ENCODE results near the gene CLEC2A. TPM values are rescaled to one million over a fixed set of nuclear protein-coding genes. Genes with fewer than 3 reads are reported as not detected.
"Not testable (repeated sequence)": the region's sequence is repeated elsewhere in the genome, so short reads cannot be mapped to it uniquely, and the experiment has no call there.

The CLEC2A gene
- polyA plus RNA-seq (2012; ENCODE audit: insufficient read depth, insufficient read length), result not detected

DNA sequence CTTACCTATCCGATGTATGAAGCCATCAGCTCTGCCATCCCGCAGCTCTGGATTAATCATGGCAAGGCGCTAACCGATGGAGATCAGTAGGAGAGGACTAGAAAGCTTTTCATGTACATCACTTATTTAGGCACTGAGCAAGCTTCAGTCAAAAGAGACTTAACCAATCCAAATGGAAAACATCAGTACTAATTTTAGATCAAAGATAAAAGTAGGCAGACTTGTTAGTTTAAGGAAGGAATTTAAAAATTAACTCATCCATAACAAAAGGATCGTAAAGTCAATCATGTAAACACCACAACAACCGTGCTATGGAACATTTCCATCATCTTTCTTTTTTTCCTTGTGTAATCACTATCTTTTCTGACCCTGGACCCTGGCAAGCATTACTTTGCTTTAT lies at the start of gene CLEC2A:
Gene CLEC2A, minus strand, starts transcription at position 101 of the 400 bp plus-strand sequence. Its CDS starts 41 bp downstream, at position 60.
- no peak for DNase-seq (ENCODE audit: low read depth, low spot score)
- no peak within 1 kb of the TSS for H3K4me3 ChIP-seq (ENCODE audit: low read length)

DNA sequence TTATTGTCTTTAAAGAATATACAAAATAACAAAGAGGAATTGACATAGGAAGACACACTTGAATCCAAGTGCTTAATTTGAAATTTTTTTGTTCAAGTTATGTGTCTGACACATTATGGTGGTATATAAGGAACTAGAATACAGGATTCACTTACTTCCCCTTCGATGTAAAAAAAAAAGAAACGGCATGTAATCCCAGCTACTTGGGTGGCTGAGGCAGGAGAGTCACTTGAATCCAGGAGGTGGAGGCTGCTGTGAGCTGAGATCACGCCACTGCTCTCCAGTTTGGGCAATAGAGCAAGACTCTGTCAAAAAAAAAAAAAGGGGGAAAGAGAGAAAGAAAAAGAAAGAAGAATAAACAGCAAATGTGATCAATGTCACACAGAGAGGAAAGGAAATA lies 48.0 kb upstream of the CLEC2A start:
- no peak overlapping the region for H3K4me3 ChIP-seq (ENCODE audit: low read length)
- DNase-seq (ENCODE audit: low read depth, low spot score), result no peak

DNA sequence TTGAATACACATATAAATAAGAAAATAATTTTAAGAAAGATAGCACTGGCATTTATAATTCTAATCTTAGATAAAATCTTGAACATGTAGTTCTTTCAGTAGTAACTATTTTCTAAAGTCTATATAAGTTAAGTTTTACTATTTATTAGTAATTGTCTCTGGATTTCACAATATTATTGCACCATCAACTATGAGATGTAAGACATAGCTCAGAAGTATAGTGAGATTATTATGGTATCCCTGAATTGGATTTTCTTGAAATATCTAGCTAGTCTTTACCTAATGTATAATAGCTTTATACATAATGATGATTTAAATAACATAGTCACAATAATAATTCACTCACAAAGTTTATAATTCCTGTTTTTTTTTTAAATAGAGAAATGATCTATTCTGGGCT lies 45.7 kb upstream of the CLEC2A start:
- DNase-seq (ENCODE audit: low read depth, low spot score), result no peak
- no peak overlapping the region for H3K4me3 ChIP-seq (ENCODE audit: low read length)

GRCh38 chr12:9976626-9977025 lies 44.5 kb upstream of the CLEC2A start:
- not testable (repeated sequence) for H3K4me3 ChIP-seq (ENCODE audit: low read length); DNase-seq (ENCODE audit: low read depth, low spot score)

DNA sequence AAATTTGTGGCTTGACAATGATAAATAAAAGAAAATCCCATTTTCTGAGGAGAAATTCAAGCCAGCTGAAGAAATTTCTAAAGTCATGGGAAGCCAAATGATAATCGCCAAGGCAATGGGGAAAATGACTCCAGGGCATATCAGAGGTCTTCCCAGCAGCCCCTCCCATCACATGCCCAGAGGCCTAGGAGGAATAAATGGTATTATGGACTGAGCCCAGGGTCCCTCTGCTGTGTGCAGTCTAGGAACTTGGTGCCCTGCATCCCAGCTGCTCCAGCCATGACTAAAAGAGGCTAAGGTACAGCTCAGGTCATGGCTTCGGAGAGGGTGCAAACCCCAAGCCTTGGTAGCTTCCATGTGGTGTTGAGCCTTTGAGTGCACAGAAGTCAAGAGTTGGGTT lies 43.4 kb upstream of the CLEC2A start:
- no peak for DNase-seq (ENCODE audit: low read depth, low spot score)

DNA sequence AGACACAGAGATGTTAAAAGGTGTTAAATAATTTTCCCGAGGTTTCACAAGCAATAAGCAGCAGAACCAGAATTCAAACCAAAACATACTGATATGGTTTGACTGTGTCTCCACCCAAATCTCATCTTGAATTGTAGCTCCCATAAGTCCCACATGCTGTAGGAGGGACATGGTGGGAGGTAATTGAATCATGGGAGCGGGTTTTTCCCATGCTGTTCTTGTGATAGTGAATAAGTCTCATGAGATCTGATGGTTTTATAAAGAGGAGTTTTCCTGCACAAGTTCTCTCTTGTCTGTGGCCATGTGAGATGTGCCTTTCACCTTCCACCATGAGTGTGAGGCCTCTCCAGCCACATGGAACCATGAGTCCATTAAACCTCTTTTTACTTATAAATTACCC lies 42.6 kb upstream of the CLEC2A start:
- H3K4me3 ChIP-seq (ENCODE audit: low read length); DNase-seq (ENCODE audit: low read depth, low spot score): not testable (repeated sequence)

More for the DNA sequence above, 43.4 kb upstream of the CLEC2A start:
- H3K4me3 ChIP-seq (ENCODE audit: low read length), result no peak overlapping the region

DNA sequence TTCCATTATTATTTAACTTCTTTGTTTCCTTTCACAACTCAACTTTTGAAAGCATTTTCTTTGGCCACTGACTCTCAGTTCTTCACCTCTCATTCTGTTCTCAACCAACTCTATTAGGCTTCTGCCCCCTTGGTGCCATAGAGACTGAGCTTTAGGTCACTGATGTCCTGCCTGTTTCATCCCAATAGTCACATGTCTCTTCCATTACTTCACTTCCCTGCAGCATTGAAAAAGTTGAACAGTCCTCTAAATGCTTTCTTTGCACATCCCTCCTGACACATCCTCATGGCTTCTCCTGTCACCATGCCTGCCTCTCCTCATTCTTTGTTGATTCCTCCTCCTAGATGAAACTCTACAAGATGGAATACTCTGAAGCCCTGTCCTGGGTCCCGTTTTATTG lies 41.8 kb upstream of the CLEC2A start:
- H3K4me3 ChIP-seq (ENCODE audit: low read length), result no peak overlapping the region
- no peak for DNase-seq (ENCODE audit: low read depth, low spot score)

DNA sequence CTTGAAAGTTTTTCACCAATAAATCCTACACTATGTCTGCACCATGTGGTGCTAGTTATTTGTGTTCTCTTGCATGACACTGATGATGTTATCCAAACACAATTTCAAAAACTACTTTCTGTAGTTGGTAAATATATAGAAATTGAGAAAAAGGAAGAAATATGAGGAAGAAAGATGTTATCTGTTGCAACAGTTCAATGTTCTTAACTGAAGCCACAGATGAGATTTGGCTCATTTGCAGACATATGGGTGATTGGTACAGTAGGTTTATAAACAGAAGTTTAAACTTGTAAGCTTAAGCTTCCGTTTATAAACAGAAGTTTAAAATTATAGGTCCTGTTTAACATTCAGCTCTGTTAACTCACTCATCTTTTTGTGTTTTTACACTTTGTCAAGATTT lies 39.0 kb upstream of the CLEC2A start, which contains the start of gene CLEC12A:
Gene CLEC12A, plus strand, starts transcription at position 229 of the 400 bp plus-strand sequence. CDS start 188 bp downstream, outside the sequence.
- no peak for DNase-seq (ENCODE audit: low read depth, low spot score)
- H3K4me3 ChIP-seq (ENCODE audit: low read length), result no peak within 1 kb of the TSS

GRCh38 chr12:9969673-9970072 lies 37.5 kb upstream of the CLEC2A start:
- H3K4me3 ChIP-seq (ENCODE audit: low read length), result no peak overlapping the region
- DNase-seq (ENCODE audit: low read depth, low spot score), result no peak

DNA sequence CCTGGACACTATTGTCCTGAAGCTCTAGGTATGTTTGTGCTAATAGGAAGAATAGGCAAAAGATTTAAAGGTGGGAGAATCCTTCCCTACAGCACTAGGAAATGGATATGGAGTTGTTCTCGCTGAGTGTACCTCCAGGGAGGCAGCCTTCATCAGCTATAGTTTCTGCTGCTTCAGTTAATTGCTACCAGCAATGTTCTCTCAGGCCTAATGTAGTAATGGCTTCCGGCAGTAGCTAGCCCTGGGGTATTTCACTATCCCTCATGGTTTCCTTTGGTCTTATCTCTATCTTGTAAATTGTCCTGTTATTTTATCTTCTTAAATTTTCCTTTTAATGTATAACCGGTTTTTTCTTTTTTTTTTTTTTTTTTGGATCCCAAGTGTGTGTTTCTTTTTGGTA lies 29.7 kb upstream of the CLEC2A start:
- H3K4me3 ChIP-seq (ENCODE audit: low read length), result no peak overlapping the region
- no peak for DNase-seq (ENCODE audit: low read depth, low spot score)

DNA sequence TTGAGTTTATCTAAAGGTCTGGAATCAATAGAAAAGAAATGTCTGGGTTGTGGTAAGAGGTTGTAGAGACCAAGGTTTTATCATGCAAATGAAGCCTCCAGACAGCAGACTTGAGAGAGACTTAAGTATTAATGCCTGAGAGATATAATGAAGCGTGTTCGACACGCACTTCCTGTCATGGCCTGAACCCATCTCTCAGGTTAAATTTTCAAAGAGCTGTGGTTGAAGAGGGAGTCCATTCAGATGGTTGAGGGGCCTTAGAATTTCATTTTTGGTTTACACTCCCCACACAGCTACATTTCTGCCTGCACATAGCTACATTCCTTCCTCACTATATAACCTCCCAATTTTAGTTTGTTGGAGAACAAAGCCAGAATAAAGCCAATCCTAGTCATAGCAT lies 28.9 kb upstream of the CLEC2A start:
- DNase-seq (ENCODE audit: low read depth, low spot score), result peak; percentile 39
- no peak overlapping the region for H3K4me3 ChIP-seq (ENCODE audit: low read length)

DNA sequence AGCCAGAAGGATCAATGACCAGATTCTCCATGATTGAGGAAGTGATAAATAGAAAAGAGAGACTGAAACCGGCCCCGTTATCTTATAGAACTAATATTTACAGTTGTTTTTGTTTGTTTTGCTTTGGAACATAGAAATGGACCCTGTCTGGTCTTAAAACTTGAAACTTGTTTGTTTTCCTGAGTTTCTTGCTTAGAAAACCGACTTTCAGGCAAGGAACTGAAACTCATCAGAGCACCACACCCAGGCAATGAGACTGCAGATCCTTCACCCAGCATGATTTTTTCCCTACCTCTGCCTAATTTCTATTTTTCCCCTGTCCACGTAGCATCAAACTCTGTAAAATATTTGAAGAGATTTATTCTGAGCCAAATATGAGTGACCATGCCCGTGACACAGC lies 28.4 kb upstream of the CLEC2A start:
- H3K4me3 ChIP-seq (ENCODE audit: low read length), result no peak overlapping the region
- DNase-seq (ENCODE audit: low read depth, low spot score), result no peak

GRCh38 chr12:9957834-9958233 lies 25.7 kb upstream of the CLEC2A start:
- peak; percentile 43 for DNase-seq (ENCODE audit: low read depth, low spot score)

GRCh38 chr12:9952954-9953729 lies 21.0 kb upstream of the CLEC2A start:
- not testable (repeated sequence) for H3K4me3 ChIP-seq (ENCODE audit: low read length); DNase-seq (ENCODE audit: low read depth, low spot score)

More at GRCh38 chr12:9957834-9958233, 25.7 kb upstream of the CLEC2A start:
- no peak overlapping the region for H3K4me3 ChIP-seq (ENCODE audit: low read length)

- peak; percentile 89 for DNase-seq (ENCODE audit: low read depth, low spot score)
- H3K4me3 ChIP-seq (ENCODE audit: low read length), result peak overlapping the region; percentile 2; the same call in 1 of the 2 replicates
Observed at GRCh38 chr12:9951026-9951675, 19.0 kb upstream of the CLEC2A start.

DNA sequence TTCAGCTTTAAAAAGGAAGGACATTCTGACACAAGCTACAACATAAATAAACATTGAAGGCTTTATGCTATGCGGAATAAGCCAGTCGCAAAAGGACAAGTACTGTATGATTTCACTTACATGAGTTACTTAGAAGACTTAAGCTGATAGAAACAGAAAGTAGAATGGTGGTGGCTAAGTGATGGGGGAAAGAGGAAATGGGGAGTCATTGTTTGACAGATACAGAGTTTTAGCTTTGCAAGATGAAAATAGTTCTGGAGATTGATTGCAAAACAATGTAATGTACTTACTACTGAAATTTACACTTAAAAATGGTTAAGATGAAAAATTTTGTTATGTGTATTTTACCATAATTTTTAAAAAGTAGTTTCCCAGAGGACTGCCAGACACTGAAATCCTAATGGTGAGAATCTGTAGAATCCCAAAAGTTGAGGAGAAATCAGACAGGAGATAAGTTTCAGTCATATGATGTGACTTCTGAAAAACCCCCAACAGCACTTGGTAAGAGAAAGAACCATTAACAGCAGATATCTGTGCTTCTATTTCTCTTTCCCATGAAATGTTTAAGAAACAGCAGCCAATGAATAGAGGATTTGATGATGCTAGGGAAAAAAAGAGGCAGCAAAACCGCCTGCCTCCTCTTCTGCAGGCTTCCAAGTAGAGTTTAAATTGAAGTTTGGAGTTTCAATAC lies 16.6 kb upstream of the CLEC2A start:
- peak; percentile 41 for DNase-seq (ENCODE audit: low read depth, low spot score)
- no peak overlapping the region for H3K4me3 ChIP-seq (ENCODE audit: low read length)

- DNase-seq (ENCODE audit: low read depth, low spot score), result no peak
- no peak overlapping the region for H3K4me3 ChIP-seq (ENCODE audit: low read length)
Observed at GRCh38 chr12:9947674-9948073, 15.5 kb upstream of the CLEC2A start.

- H3K4me3 ChIP-seq (ENCODE audit: low read length), result no peak overlapping the region
- no peak for DNase-seq (ENCODE audit: low read depth, low spot score)
Observed at GRCh38 chr12:9944391-9944790, 12.2 kb upstream of the CLEC2A start.

DNA sequence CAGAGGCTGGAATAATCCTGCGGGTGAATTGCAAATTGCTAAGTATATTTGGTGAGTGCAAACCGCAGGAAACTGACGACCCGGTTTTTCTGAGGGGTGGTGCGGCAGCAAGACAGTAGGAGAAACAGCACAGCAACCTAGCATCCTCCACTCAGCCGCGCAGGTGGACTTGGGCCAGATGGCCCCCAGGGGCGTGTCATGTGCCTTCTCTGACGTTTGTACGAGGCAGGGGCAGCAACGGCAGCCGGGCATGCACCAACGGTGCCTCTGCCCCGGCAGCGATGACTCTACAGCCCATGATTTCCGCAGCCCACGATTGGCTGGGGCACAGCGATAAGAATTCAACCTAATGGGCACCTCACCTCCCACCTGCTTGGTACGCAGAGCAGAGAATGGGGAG lies 11.1 kb upstream of the CLEC2A start:
- no peak overlapping the region for H3K4me3 ChIP-seq (ENCODE audit: low read length)
- no peak for DNase-seq (ENCODE audit: low read depth, low spot score)

- no peak overlapping the region for H3K4me3 ChIP-seq (ENCODE audit: low read length)
- DNase-seq (ENCODE audit: low read depth, low spot score), result no peak
Observed at GRCh38 chr12:9941838-9942237, 9.7 kb upstream of the CLEC2A start.
